HepG2 (cell line): ENCODE measurements around the gene P2RX3. TPM values are rescaled to one million over a fixed set of nuclear protein-coding genes. Genes with fewer than 3 reads are reported as not detected.

Experiments
- AGO2 ChIP-seq: fragments of 200-400 bp; formaldehyde crosslinking; optimal IDR thresholded peaks from 2 replicates; pipeline ENCODE3; 2017; ENCODE audit warnings: mild to moderate bottlenecking, low read depth, low read length, moderate library complexity
- CC2D1A ChIP-seq: sonication (generic); formaldehyde crosslinking; IDR thresholded peaks from 2 replicates; pipeline ENCODE4 v1.8.1; 2023; ENCODE audit warnings: mild to moderate bottlenecking, missing genetic modification reagents
- CREBL2 ChIP-seq: sonication (generic); formaldehyde crosslinking; IDR thresholded peaks from 2 replicates; pipeline ENCODE4 v1.8.1; 2023; ENCODE audit warnings: missing genetic modification reagents, mild to moderate bottlenecking, borderline replicate concordance
- CREM ChIP-seq, 2 experiments: sonication (generic) in 1 of 2; formaldehyde crosslinking in 1 of 2; IDR thresholded peaks; 2 replicates each; pipeline versions ENCODE4 v1.4.0 to v1.6.1; 2016 to 2020; ENCODE audit warnings: antibody characterized with exemption in 1 of 2, mild to moderate bottlenecking in 1 of 2, missing genetic modification reagents in 1 of 2
- FOXA3 ChIP-seq: IDR thresholded peaks from 2 replicates; pipeline ENCODE4 v1.6.1; 2016; ENCODE audit warnings: missing genetic modification reagents, missing compliant biosample characterization
- FOXJ3 ChIP-seq: sonication (generic); formaldehyde crosslinking; IDR thresholded peaks from 2 replicates; pipeline ENCODE4 v1.4.0; 2020; ENCODE audit warnings: missing genetic modification reagents, mild to moderate bottlenecking, borderline replicate concordance
- GABPA ChIP-seq, 2 experiments: IDR thresholded peaks; 2 replicates each; pipeline ENCODE4 v1.6.1; 2011 to 2016; ENCODE audit warnings: low read depth in 2 of 2, low read length in 1 of 2, missing biosample characterization in 1 of 2, missing genetic modification characterization in 1 of 2
- HOXA3 ChIP-seq: sonication (generic); formaldehyde crosslinking; IDR thresholded peaks from 2 replicates; pipeline ENCODE4 v1.5.0; 2020; ENCODE audit warnings: missing genetic modification reagents
- SNAI1 ChIP-seq: sonication (generic); formaldehyde crosslinking; IDR thresholded peaks from 2 replicates; pipeline ENCODE4 v1.5.0; 2020; ENCODE audit warnings: mild to moderate bottlenecking, missing genetic modification reagents, borderline replicate concordance
- ZFP36 ChIP-seq: fragments of 150-350 bp; IDR thresholded peaks from 2 replicates; pipeline ENCODE4 v1.6.1; 2018; ENCODE audit warnings: borderline replicate concordance, low read length, low read depth; ENCODE audit not compliant: partially characterized antibody
- ZNF205 ChIP-seq: IDR thresholded peaks from 2 replicates; pipeline ENCODE4 v1.6.1; 2018; ENCODE audit warnings: missing biosample characterization, missing genetic modification reagents
- ZNF280D ChIP-seq: sonication (generic); formaldehyde crosslinking; IDR thresholded peaks from 2 replicates; pipeline ENCODE4 v1.5.1; 2020; ENCODE audit warnings: mild to moderate bottlenecking, missing genetic modification reagents
- ZNF709 ChIP-seq: sonication (generic); formaldehyde crosslinking; IDR thresholded peaks from 2 replicates; pipeline ENCODE4 v1.5.0; 2020; ENCODE audit warnings: mild to moderate bottlenecking, missing genetic modification reagents
- ZNF768 ChIP-seq: sonication (generic); formaldehyde crosslinking; IDR thresholded peaks from 2 replicates; pipeline ENCODE4 v1.4.0; 2020; ENCODE audit warnings: missing genetic modification reagents
- polyA plus RNA-seq, 8 experiments: library from polyadenylated mRNA; depleted of rRNA in 3 of 8; stranded (reverse) in 7 of 8; unstranded in 1 of 8; fragments of >200 nt; fragmentation: Illumina TruSeq in 4 of 8; extraction: Trizol in 4 of 8; gene quantifications; 2 replicates each; pipeline versions ENCODE4 v1.2.1 to v1.2.3, GENCODE V29; 2011 to 2016; ENCODE audit warnings: low read depth in 4 of 8, missing spikeins in 1 of 8, mixed read lengths in 1 of 8; ENCODE audit not compliant: insufficient read depth in 1 of 8
- total RNA-seq, 5 experiments: library from RNA; depleted of rRNA; stranded (reverse); fragments of >200 nt; fragmentation: Illumina TruSeq; extraction: Trizol; gene quantifications; 2 replicates each; pipeline ENCODE4 v1.2.3, GENCODE V29; 2016; ENCODE audit warnings: low read depth in 1 of 5
- TF ChIP-seq, protein P1 (sequence below): sonication (generic); formaldehyde crosslinking; IDR thresholded peaks from 2 replicates; pipeline ENCODE4 v1.4.0; 2020; ENCODE audit warnings: mild to moderate bottlenecking, missing genetic modification reagents
- TF ChIP-seq, protein P2 (sequence below): sonication (generic); formaldehyde crosslinking; IDR thresholded peaks from 2 replicates; pipeline ENCODE4 v1.8.0; 2022; ENCODE audit warnings: mild to moderate bottlenecking, missing genetic modification reagents, borderline replicate concordance
- TF ChIP-seq, protein P3 (sequence below): IDR thresholded peaks from 2 replicates; pipeline ENCODE4 v1.6.1; 2016; ENCODE audit warnings: missing biosample characterization, missing genetic modification reagents, low read depth

P2RX3 gene
- total and polyA plus RNA-seq, 2 of the 13 experiments (the other 11 are each of a cell fraction or from before 2014, with no cell fraction given) = 0.08 TPM; not detected in 1

GRCh38 chr11:57323855-57324153, 14.3 kb upstream of the P2RX3 start (continued):
- TF ChIP-seq CREM (IDR thresholded peaks at IDR 0.05) = no peak
- no peak for TF ChIP-seq CREM (CRISPR knock-in tag; IDR thresholded peaks at IDR 0.05)
- no peak for TF ChIP-seq ZFP36
- 0 out of 2 replicates have a peak, but pooled peaks have one; percentile 30 for TF ChIP-seq ZNF709 (CRISPR knock-in tag)
- TF ChIP-seq, protein P1, sequence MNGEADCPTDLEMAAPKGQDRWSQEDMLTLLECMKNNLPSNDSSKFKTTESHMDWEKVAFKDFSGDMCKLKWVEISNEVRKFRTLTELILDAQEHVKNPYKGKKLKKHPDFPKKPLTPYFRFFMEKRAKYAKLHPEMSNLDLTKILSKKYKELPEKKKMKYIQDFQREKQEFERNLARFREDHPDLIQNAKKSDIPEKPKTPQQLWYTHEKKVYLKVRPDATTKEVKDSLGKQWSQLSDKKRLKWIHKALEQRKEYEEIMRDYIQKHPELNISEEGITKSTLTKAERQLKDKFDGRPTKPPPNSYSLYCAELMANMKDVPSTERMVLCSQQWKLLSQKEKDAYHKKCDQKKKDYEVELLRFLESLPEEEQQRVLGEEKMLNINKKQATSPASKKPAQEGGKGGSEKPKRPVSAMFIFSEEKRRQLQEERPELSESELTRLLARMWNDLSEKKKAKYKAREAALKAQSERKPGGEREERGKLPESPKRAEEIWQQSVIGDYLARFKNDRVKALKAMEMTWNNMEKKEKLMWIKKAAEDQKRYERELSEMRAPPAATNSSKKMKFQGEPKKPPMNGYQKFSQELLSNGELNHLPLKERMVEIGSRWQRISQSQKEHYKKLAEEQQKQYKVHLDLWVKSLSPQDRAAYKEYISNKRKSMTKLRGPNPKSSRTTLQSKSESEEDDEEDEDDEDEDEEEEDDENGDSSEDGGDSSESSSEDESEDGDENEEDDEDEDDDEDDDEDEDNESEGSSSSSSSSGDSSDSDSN (CRISPR knock-in tag) = 0 out of 2 replicates have a peak, but pooled peaks have one; percentile 30
- 0 out of 2 replicates have a peak, but pooled peaks have one; percentile 28 for TF ChIP-seq ZNF205 (CRISPR knock-in tag)
- TF ChIP-seq ZNF280D = no peak
- TF ChIP-seq, protein P2, sequence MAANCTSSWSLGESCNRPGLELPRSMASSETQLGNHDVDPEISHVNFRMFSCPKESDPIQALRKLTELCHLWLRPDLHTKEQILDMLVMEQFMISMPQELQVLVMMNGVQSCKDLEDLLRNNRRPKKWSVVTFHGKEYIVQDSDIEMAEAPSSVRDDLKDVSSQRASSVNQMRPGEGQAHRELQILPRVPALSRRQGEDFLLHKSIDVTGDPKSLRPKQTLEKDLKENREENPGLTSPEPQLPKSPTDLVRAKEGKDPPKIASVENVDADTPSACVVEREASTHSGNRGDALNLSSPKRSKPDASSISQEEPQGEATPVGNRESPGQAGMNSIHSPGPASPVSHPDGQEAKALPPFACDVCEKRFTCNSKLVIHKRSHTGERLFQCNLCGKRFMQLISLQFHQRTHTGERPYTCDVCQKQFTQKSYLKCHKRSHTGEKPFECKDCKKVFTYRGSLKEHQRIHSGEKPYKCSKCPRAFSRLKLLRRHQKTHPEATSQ (CRISPR knock-in tag) = no peak
- no peak for TF ChIP-seq FOXJ3
- TF ChIP-seq SNAI1 = no peak
- no peak for TF ChIP-seq GABPA (IDR thresholded peaks at IDR 0.05; ENCODE audit: low read depth, low read length)
- TF ChIP-seq GABPA (CRISPR knock-in tag; IDR thresholded peaks at IDR 0.05; ENCODE audit: low read depth) = no peak
- 0 out of 2 replicates have a peak, but pooled peaks have one; percentile 16 for TF ChIP-seq ZNF768 (CRISPR knock-in tag)
- no peak for TF ChIP-seq CREBL2 (CRISPR knock-in tag)
- TF ChIP-seq FOXA3 (CRISPR knock-in tag) = no peak
- no peak for TF ChIP-seq HOXA3 (CRISPR knock-in tag)
- peak; percentile 48 for TF ChIP-seq AGO2
- no peak for TF ChIP-seq CC2D1A (CRISPR knock-in tag)
- TF ChIP-seq, protein P3, sequence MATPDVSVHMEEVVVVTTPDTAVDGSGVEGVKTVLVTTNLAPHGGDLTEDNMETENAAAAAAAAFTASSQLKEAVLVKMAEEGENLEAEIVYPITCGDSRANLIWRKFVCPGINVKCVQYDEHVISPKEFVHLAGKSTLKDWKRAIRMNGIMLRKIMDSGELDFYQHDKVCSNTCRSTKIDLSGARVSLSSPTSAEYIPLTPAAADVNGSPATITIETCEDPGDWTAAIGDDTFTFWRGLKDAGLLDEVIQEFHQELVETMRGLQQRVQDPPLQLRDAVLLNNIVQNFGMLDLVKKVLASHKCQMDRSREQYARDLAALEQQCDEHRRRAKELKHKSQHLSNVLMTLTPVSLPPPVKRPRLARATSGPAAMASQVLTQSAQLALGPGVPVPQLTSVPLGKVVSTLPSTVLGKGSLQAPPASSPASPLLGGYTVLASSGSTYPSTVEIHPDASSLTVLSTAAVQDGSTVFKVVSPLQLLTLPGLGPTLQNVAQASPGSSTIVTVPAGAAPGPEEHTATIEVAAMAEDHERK (CRISPR knock-in tag) = no peak
